WTC11 (cell line): ENCODE measurements around the gene TADA2A. TPM values are rescaled to one million over a fixed set of nuclear protein-coding genes. Genes with fewer than 3 reads are reported as not detected.

Experiments used
- ATAC-seq: fragments of 200-7000 bp; cut with Tn5 transposase; 2 replicates; pipeline ENCODE4 v1.10.0; 2021; ENCODE audit warnings: mild to moderate bottlenecking, moderate library complexity
- CTCF ChIA-PET: fragments of 300-600 bp; sonication (Branson Sonifier 250); formaldehyde crosslinking; loops from one replicate; lab custom pipeline; 2021; ENCODE audit warnings: antibody characterized with exemption; lab: Charles Lee
- POLR2A ChIA-PET: fragments of 350-600 bp; sonication (Branson Sonifier 250); formaldehyde crosslinking; loops from one replicate; lab custom pipeline; 2021; ENCODE audit warnings: antibody characterized with exemption; lab: Charles Lee
- DNase-seq: peaks from one replicate; pipeline ENCODE4 v3.0.0; 2021; ENCODE audit warnings: low spot score
- H3K27ac Mint-ChIP-seq: 2 replicates; pipeline ENCODE4 v1.8.0; 2021; ENCODE audit warnings: mixed read lengths
- H3K27me3 Mint-ChIP-seq: 2 replicates; pipeline ENCODE4 v1.8.0; 2021; ENCODE audit warnings: low read depth, mild to moderate bottlenecking, moderate library complexity, mixed read lengths
- H3K36me3 Mint-ChIP-seq: 2 replicates; pipeline ENCODE4 v1.8.0; 2021; ENCODE audit warnings: mixed read lengths
- H3K4me1 Mint-ChIP-seq: 2 replicates; pipeline ENCODE4 v1.8.0; 2022; ENCODE audit warnings: mixed read lengths
- H3K4me3 Mint-ChIP-seq: 2 replicates; pipeline ENCODE4 v1.8.0; 2021; ENCODE audit warnings: mild to moderate bottlenecking, moderate library complexity, mixed read lengths
- H3K9me3 Mint-ChIP-seq: 2 replicates; pipeline ENCODE4 v1.8.0; 2021; ENCODE audit warnings: mixed read lengths
- ATF1 ChIP-seq: sonication (generic); formaldehyde crosslinking; IDR thresholded peaks from 2 replicates; pipeline ENCODE4 v1.8.1; 2023; ENCODE audit warnings: mild to moderate bottlenecking, moderate library complexity, missing genetic modification reagents
- CBFB ChIP-seq: sonication (generic); formaldehyde crosslinking; IDR thresholded peaks from 2 replicates; pipeline ENCODE4 v1.8.1; 2022; ENCODE audit warnings: mild to moderate bottlenecking, low read depth, missing genetic modification reagents
- E2F4 ChIP-seq: sonication (generic); formaldehyde crosslinking; IDR thresholded peaks from 2 replicates; pipeline ENCODE4 v1.8.1; 2022; ENCODE audit warnings: low read depth, mild to moderate bottlenecking, moderate library complexity, missing genetic modification reagents, borderline replicate concordance
- ESRRA ChIP-seq: sonication (generic); formaldehyde crosslinking; IDR thresholded peaks from 2 replicates; pipeline ENCODE4 v1.8.1; 2022; ENCODE audit warnings: mild to moderate bottlenecking, missing genetic modification reagents, borderline replicate concordance
- ETV6 ChIP-seq: sonication (generic); formaldehyde crosslinking; IDR thresholded peaks from 2 replicates; pipeline ENCODE4 v1.8.1; 2022; ENCODE audit warnings: mild to moderate bottlenecking, missing genetic modification reagents
- FOXK1 ChIP-seq: sonication (generic); formaldehyde crosslinking; IDR thresholded peaks from 2 replicates; pipeline ENCODE4 v1.8.0; 2022; ENCODE audit warnings: mild to moderate bottlenecking, moderate library complexity, missing genetic modification reagents
- FOXP1 ChIP-seq: sonication (generic); formaldehyde crosslinking; IDR thresholded peaks from 2 replicates; pipeline ENCODE4 v1.8.0; 2022; ENCODE audit warnings: missing genetic modification reagents, mild to moderate bottlenecking, moderate library complexity, borderline replicate concordance
- FOXP4 ChIP-seq: sonication (generic); formaldehyde crosslinking; IDR thresholded peaks from 2 replicates; pipeline ENCODE4 v1.8.0; 2022; ENCODE audit warnings: mild to moderate bottlenecking, missing genetic modification reagents
- MYBL2 ChIP-seq: sonication (generic); formaldehyde crosslinking; IDR thresholded peaks from 2 replicates; pipeline ENCODE4 v1.8.1; 2023; ENCODE audit warnings: mild to moderate bottlenecking, moderate library complexity, missing genetic modification reagents
- NFATC4 ChIP-seq: fragments of 250-450 bp; sonication (Bioruptor Pico); IDR thresholded peaks from 2 replicates; pipeline ENCODE4 v1.9.0; 2021; ENCODE audit warnings: mild to moderate bottlenecking
- NR1H2 ChIP-seq: sonication (generic); formaldehyde crosslinking; IDR thresholded peaks from 2 replicates; pipeline ENCODE4 v1.9.0; 2021; ENCODE audit warnings: mild to moderate bottlenecking, moderate library complexity, missing genetic modification reagents
- PRDM15 ChIP-seq: sonication (generic); formaldehyde crosslinking; IDR thresholded peaks from 2 replicates; pipeline ENCODE4 v1.8.0; 2022; ENCODE audit warnings: missing genetic modification reagents
- PRRX2 ChIP-seq: fragments of 250-450 bp; sonication (Bioruptor Pico); IDR thresholded peaks from 2 replicates; pipeline ENCODE4 v1.8.0; 2021; ENCODE audit warnings: mild to moderate bottlenecking
- RELA ChIP-seq: sonication (generic); formaldehyde crosslinking; IDR thresholded peaks from 2 replicates; pipeline ENCODE4 v1.8.1; 2022; ENCODE audit warnings: missing genetic modification reagents, mild to moderate bottlenecking, borderline replicate concordance
- STAT6 ChIP-seq: sonication (generic); formaldehyde crosslinking; conservative IDR thresholded peaks from 2 replicates; pipeline ENCODE4 v1.8.1; 2023; ENCODE audit warnings: mild to moderate bottlenecking, low read depth, missing genetic modification reagents, moderate library complexity
- USF1 ChIP-seq: sonication (generic); formaldehyde crosslinking; IDR thresholded peaks from 2 replicates; pipeline ENCODE4 v1.8.0; 2022; ENCODE audit warnings: mild to moderate bottlenecking, missing genetic modification reagents
- ZBTB43 ChIP-seq: sonication (generic); formaldehyde crosslinking; IDR thresholded peaks from 2 replicates; pipeline ENCODE4 v1.8.1; 2023; ENCODE audit warnings: mild to moderate bottlenecking, missing genetic modification reagents
- ZNF138 ChIP-seq: sonication (generic); formaldehyde crosslinking; conservative IDR thresholded peaks from 2 replicates; pipeline ENCODE4 v1.8.1; 2022; ENCODE audit warnings: mild to moderate bottlenecking, moderate library complexity, missing genetic modification reagents
- ZNF423 ChIP-seq: fragments of 250-450 bp; sonication (Bioruptor Pico); IDR thresholded peaks from 2 replicates; pipeline ENCODE4 v2.1.2; 2022; ENCODE audit warnings: mild to moderate bottlenecking, moderate library complexity
- total RNA-seq: library from RNA; stranded (reverse); gene quantifications from 3 replicates; pipeline ENCODE4 v1.2.3, GENCODE V29; 2021

Gene TADA2A
- total RNA-seq, 1 experiment from 2014 or later: 16.5 TPM

- CTCF ChIA-PET: no interaction called here
- no peak for DNase-seq
- Mint-ChIP-seq H3K4me3 (peak overlapping the region; percentile 97), H3K27me3 (no peaks in the 10 kb centered on the region), H3K36me3 (peaks cover 9% of the 10 kb centered on the region), H3K9me3 (no peaks in the 10 kb centered on the region)
- peak; percentile 9; the same call in 1 of the 2 replicates for ATAC-seq
- TF ChIP-seq CBFB (CRISPR knock-in tag) (0 out of 2 replicates have a peak, but pooled peaks have one; percentile 37), MYBL2 (CRISPR knock-in tag) (no peak), FOXP1 (CRISPR knock-in tag) (peak; percentile 77; the same call in 1 of the 2 replicates), ZNF138 (CRISPR knock-in tag) (peak; percentile 73; the same call in 1 of the 2 replicates), STAT6 (CRISPR knock-in tag) (no peak), USF1 (CRISPR knock-in tag) (no peak), E2F4 (no peak), ATF1 (no peak), ZBTB43 (CRISPR knock-in tag) (no peak), PRDM15 (CRISPR knock-in tag) (no peak), ZNF423 (CRISPR knock-in tag) (no peak), FOXK1 (0 out of 2 replicates have a peak, but pooled peaks have one; percentile 17), ETV6 (CRISPR knock-in tag) (0 out of 2 replicates have a peak, but pooled peaks have one; percentile 40), ESRRA (CRISPR knock-in tag) (no peak), FOXP4 (CRISPR knock-in tag) (peak; percentile 33; the same call in 1 of the 2 replicates), NFATC4 (CRISPR knock-in tag) (no peak), NR1H2 (CRISPR knock-in tag) (no peak), RELA (no peak), PRRX2 (CRISPR knock-in tag) (no peak)
- TF ChIP-seq, all 79 proteins: peak for 6
- Mint-ChIP-seq H3K4me1 (peaks cover 18% of the 10 kb centered on the region), H3K27ac (peak overlapping the region; percentile 94)
- POLR2A ChIA-PET: no interaction called here
These were observed 591 bp upstream of the TADA2A start for GRCh38 chr17:37405955-37406634.
